Endothelial cell (in vitro differentiated cells): ENCODE measurements around the gene CDKN3. TPM values are rescaled to one million over a fixed set of nuclear protein-coding genes. Genes with fewer than 3 reads are reported as not detected.
"Not testable (repeated sequence)": the region's sequence is repeated elsewhere in the genome, so short reads cannot be mapped to it uniquely, and the experiment has no call there.

Experiments used
- DNase-seq: peaks from one replicate; pipeline ENCODE4 v3.0.0; 2021; ENCODE audit warnings: low spot score
- H3K27ac Mint-ChIP-seq: one replicate; pipeline ENCODE4 v1.8.0; 2021; ENCODE audit warnings: mixed read lengths, inconsistent platforms; ENCODE audit not compliant: unreplicated experiment
- H3K27me3 Mint-ChIP-seq: one replicate; pipeline ENCODE4 v1.8.0; 2021; ENCODE audit warnings: mild to moderate bottlenecking, moderate library complexity, mixed read lengths, inconsistent platforms; ENCODE audit not compliant: unreplicated experiment
- H3K36me3 Mint-ChIP-seq: one replicate; pipeline ENCODE4 v1.8.0; 2021; ENCODE audit warnings: mild to moderate bottlenecking, low read depth, mixed read lengths, inconsistent platforms; ENCODE audit not compliant: unreplicated experiment
- H3K4me1 Mint-ChIP-seq: one replicate; pipeline ENCODE4 v1.8.0; 2021; ENCODE audit warnings: mild to moderate bottlenecking, mixed read lengths, inconsistent platforms; ENCODE audit not compliant: unreplicated experiment
- H3K4me3 Mint-ChIP-seq: one replicate; pipeline ENCODE4 v1.8.0; 2021; ENCODE audit warnings: mild to moderate bottlenecking, mixed read lengths, inconsistent platforms; ENCODE audit not compliant: unreplicated experiment
- H3K9me3 Mint-ChIP-seq: one replicate; pipeline ENCODE4 v1.8.0; 2021; ENCODE audit warnings: mixed read lengths, inconsistent platforms; ENCODE audit not compliant: unreplicated experiment
- total RNA-seq: library from RNA; stranded (reverse); fragmentation: NEBNext Ultra II Directional; extraction: Animal tissue kit (Norgen Biotek cat#: 25700); gene quantifications from one replicate; pipeline ENCODE4 v1.2.1, GENCODE V29; 2021; ENCODE audit not compliant: unreplicated experiment
- TF ChIP-seq, protein P1 (sequence below): fragments of 200-600 bp; sonication (generic); IDR thresholded peaks from one replicate; pipeline ENCODE4 v1.5.0; 2021; ENCODE audit warnings: antibody characterized with exemption; ENCODE audit not compliant: unreplicated experiment

CDKN3 gene
- total RNA-seq, 1 donor from 2014 or later: 12.2 TPM

DNA sequence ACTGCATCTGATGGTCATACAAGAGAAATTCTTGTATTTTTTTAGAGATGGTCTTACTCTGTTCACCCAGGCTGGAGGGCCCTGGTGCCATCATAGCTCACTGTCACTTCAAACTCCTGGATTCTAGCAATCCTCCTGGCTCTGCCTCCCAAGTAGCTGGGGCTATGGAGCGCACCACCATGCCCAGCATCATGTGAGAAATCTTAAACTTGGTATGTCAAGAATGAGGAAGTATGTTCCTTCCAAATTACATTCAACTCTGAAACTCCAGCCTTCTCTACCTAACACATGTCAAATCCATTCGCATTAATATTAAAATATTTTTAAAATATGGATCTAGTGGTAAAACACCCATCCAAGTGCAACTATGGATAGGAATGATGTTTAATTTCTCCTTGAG lies 27.5 kb upstream of the CDKN3 start:
- TF ChIP-seq, protein P1, sequence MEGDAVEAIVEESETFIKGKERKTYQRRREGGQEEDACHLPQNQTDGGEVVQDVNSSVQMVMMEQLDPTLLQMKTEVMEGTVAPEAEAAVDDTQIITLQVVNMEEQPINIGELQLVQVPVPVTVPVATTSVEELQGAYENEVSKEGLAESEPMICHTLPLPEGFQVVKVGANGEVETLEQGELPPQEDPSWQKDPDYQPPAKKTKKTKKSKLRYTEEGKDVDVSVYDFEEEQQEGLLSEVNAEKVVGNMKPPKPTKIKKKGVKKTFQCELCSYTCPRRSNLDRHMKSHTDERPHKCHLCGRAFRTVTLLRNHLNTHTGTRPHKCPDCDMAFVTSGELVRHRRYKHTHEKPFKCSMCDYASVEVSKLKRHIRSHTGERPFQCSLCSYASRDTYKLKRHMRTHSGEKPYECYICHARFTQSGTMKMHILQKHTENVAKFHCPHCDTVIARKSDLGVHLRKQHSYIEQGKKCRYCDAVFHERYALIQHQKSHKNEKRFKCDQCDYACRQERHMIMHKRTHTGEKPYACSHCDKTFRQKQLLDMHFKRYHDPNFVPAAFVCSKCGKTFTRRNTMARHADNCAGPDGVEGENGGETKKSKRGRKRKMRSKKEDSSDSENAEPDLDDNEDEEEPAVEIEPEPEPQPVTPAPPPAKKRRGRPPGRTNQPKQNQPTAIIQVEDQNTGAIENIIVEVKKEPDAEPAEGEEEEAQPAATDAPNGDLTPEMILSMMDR: no peak
- H3K27me3 Mint-ChIP-seq: peaks cover 2% of the 10 kb centered on the region
- H3K4me1 Mint-ChIP-seq: peaks cover 45% of the 10 kb centered on the region
- H3K4me3 Mint-ChIP-seq: no peak overlapping the region
- H3K9me3 Mint-ChIP-seq: no peaks in the 10 kb centered on the region
- no peak overlapping the region for H3K27ac Mint-ChIP-seq
- no peak for DNase-seq
- H3K36me3 Mint-ChIP-seq: no peaks in the 10 kb centered on the region

DNA sequence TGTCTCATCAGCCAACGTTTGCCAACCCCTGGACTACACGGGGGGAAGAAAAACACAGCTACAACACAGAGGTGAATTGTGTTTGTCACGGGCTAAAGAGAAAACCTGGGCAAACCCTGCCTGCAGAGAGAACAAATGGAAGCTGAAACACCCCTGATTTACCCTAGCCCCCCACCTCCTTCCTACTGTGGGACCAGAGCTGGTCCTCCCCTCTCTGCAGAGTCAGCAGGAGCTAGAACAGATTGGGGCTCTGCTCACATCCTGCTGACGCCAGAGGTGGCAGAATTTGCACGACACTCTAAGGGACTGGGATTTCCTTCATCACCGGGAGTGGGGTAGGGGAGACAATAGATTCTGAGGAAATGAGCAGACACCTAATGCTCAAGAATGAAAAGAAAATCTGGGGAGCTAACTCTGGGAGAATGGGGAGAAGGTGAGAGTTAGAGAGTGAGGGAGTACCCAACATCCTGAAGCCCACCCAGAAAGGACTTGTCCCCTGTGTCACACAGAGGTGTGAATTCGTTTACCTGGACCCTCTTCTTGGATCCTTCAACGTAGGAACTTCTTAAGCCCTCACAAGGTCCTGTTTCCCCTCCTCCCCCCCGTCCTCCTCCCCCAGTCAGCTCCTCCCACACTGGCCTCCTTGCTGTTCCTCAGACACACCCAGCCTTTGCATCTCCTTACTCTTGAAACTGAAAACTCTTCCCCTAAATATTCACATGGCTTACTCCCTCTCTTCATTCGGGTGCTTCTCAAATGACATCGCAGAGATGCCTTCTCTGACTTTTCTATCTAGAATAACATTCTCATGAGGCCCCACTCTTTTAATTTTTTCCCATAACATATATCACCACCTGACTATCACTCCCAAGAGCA lies 26.2 kb upstream of the CDKN3 start:
- peak overlapping the region; percentile 45 for H3K27ac Mint-ChIP-seq
- H3K27me3 Mint-ChIP-seq: peaks cover 2% of the 10 kb centered on the region
- H3K9me3 Mint-ChIP-seq: no peaks in the 10 kb centered on the region
- no peak for DNase-seq
- TF ChIP-seq, protein P1: no peak
- no peaks in the 10 kb centered on the region for H3K36me3 Mint-ChIP-seq
- H3K4me3 Mint-ChIP-seq: no peak overlapping the region
- peaks cover 34% of the 10 kb centered on the region for H3K4me1 Mint-ChIP-seq

DNA sequence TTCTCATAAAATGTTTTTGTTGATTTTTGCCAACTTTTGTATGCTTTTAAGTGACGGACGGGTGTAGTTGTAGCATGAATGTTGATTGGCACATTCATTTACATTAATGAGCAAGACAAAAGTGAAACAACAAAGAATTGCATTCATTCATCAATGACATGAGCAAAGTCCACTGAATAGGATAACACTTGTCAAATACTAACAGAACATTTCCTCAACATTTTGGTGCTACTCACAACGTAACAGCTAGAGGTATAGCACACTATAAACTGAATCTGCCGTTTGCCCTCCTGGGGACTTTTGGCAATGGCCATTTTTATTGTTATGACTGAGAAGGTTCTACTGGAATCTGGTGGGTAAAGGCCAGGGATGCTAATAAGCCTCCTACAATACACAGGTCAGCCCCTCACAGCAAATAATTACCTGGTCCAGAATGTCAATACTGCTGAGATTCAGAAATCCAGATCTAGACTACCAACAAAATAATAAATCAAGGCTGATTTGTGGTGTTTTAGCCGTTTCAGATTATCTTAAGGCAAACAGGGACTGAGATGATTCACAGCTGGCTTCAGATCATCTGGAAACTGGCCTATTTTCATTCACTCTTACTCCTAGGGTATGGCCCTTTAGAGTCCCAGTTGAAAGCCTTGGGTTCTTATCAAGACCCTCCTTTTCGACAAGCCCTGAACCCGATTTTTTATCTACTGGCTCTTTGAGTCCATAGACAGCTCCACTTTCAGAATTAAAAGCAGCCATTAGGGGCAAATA lies 22.5 kb upstream of the CDKN3 start:
- H3K36me3 Mint-ChIP-seq: no peaks in the 10 kb centered on the region
- TF ChIP-seq, protein P1: no peak
- no peaks in the 10 kb centered on the region for H3K27me3 Mint-ChIP-seq
- DNase-seq: no peak
- H3K4me1 Mint-ChIP-seq: peaks cover 32% of the 10 kb centered on the region
- no peak overlapping the region for H3K27ac Mint-ChIP-seq
- H3K9me3 Mint-ChIP-seq: no peaks in the 10 kb centered on the region
- H3K4me3 Mint-ChIP-seq: no peak overlapping the region

DNA sequence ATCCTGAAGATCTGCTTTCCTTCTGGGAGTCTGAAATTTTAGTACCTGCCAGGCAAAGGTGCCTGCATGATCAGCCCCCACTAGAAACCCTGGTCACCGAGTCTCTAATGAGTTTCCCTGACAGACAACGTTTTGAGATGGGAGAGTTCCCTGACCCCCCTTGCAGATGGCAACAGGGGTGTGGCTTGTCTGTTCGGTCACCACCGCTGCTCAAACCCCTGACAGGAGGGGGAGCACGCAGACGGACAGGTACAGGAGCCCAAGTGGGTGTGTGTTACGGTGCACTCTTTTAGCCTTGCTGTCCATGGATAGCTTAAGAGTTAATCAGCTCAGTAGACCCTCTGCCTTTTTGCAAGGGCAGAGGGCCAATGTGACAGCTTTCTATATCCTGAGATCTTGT lies 19.3 kb upstream of the CDKN3 start:
- Mint-ChIP-seq H3K4me1 (peaks cover 29% of the 10 kb centered on the region), H3K36me3 (no peaks in the 10 kb centered on the region), H3K9me3 (no peaks in the 10 kb centered on the region), H3K27ac (no peak overlapping the region), H3K27me3 (no peaks in the 10 kb centered on the region), H3K4me3 (no peak overlapping the region)
- no peak for DNase-seq
- TF ChIP-seq, protein P1: no peak

DNA sequence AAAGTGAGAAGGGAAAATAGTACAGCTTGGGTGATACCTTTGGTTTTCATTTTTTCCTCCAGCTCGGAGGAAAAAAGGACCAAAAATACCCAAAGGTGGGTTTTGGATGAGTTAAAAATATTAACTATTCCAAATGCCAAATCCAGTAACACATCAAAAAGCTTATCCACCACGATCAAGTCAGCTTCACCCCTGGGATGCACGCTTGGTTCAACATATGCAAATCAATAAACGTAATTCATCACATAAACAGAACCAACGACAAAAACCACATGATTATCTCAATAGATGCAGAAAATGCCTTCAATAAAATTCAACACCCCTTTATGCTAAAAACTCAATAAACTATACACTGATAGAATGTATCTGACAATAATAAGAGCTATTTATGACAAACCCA lies 17.9 kb upstream of the CDKN3 start:
- not testable (repeated sequence) for H3K27me3 Mint-ChIP-seq, H3K27ac Mint-ChIP-seq, H3K9me3 Mint-ChIP-seq, DNase-seq, H3K4me3 Mint-ChIP-seq, H3K36me3 Mint-ChIP-seq
- peaks cover 29% of the 10 kb centered on the region for H3K4me1 Mint-ChIP-seq

DNA sequence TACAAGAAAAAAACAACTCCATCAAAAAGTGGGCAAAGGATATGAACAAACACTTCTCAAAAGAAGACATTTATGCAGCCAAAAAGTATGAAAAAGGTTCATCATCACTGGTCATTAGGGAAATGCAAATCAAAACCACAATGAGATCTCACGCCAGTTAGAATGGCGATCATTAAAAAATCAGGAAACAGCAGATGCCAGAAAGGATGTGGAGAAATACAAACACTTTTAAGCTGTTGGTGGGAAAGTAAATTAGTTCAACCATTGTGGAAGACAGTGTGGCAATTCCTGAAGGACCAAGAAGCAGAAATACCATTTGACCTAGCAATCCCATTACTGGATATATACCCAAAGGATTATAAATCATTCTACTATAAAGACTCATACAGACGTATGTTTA lies 16.2 kb upstream of the CDKN3 start:
- peaks cover 29% of the 10 kb centered on the region for H3K4me1 Mint-ChIP-seq
- not testable (repeated sequence) for H3K27ac Mint-ChIP-seq, H3K36me3 Mint-ChIP-seq, DNase-seq, H3K4me3 Mint-ChIP-seq, H3K9me3 Mint-ChIP-seq, H3K27me3 Mint-ChIP-seq
